ENCODE data around the gene ANTXR1. TPM values are rescaled to one million over a fixed set of nuclear protein-coding genes. Genes with fewer than 3 reads are reported as not detected.

ANTXR1 gene
- total RNA-seq, 1 experiment from 2014 or later, result 33.1 TPM

GRCh38 chr2:69022548-69022947, 9.6 kb downstream of the ANTXR1 start:
- Mint-ChIP-seq H3K4me1 (ENCODE audit: insufficient read depth, unreplicated experiment) (peaks cover 22% of the 10 kb centered on the region), H3K36me3 (ENCODE audit: insufficient read depth, unreplicated experiment) (no peaks in the 10 kb centered on the region), H3K4me3 (ENCODE audit: unreplicated experiment) (no peak overlapping the region), H3K27ac (ENCODE audit: low read depth, unreplicated experiment) (no peak overlapping the region), H3K27me3 (ENCODE audit: insufficient read depth, unreplicated experiment) (no peaks in the 10 kb centered on the region), H3K9me3 (ENCODE audit: unreplicated experiment) (no peaks in the 10 kb centered on the region)
- BruUV-seq (replicated peaks), result no TSS peak
- POLR2A ChIA-PET, result interaction anchor here (1.0 to 1.4 kb wide), 3 partner anchors 8 to 39 kb away, joined by 3 to 4 read pairs (median 3); partner anchors contain the start of gene ANTXR1
- DNase-seq (ENCODE audit: unreplicated experiment), result peak; percentile 84
- CTCF ChIA-PET, result interaction anchor here (0.8 to 1.5 kb wide), 2 partner anchors 79 to 278 kb away, joined by 3 read pairs; no protein-coding TSS in a partner anchor
- intact Hi-C loops (cut with micrococcal nuclease), result loop anchor here (10.0 kb wide), 1 partner anchor 692 kb away; no protein-coding TSS in a partner anchor
- no peak for TF ChIP-seq CTCF (IDR thresholded peaks at IDR 0.05; ENCODE audit: unreplicated experiment)

GRCh38 chr2:69023236-69023635, 10.3 kb downstream of the ANTXR1 start:
- no peak for DNase-seq (ENCODE audit: unreplicated experiment)
- H3K9me3 Mint-ChIP-seq (ENCODE audit: unreplicated experiment), result no peaks in the 10 kb centered on the region
- H3K4me1 Mint-ChIP-seq (ENCODE audit: insufficient read depth, unreplicated experiment), result peaks cover 18% of the 10 kb centered on the region
- BruUV-seq (replicated peaks), result no TSS peak
- POLR2A ChIA-PET, result interaction anchor here (1.0 to 1.4 kb wide), 4 partner anchors 9 to 39 kb away, joined by 3 to 4 read pairs (median 3); partner anchors contain the start of gene ANTXR1
- no peak overlapping the region for H3K27ac Mint-ChIP-seq (ENCODE audit: low read depth, unreplicated experiment)
- intact Hi-C loops (cut with micrococcal nuclease), result loop anchor here (10.0 kb wide), 1 partner anchor 692 kb away; no protein-coding TSS in a partner anchor
- no peaks in the 10 kb centered on the region for H3K27me3 Mint-ChIP-seq (ENCODE audit: insufficient read depth, unreplicated experiment)
- TF ChIP-seq CTCF (IDR thresholded peaks at IDR 0.05; ENCODE audit: unreplicated experiment), result no peak
- H3K4me3 Mint-ChIP-seq (ENCODE audit: unreplicated experiment), result no peak overlapping the region
- CTCF ChIA-PET, result interaction anchor here (1.5 kb wide), 1 partner anchor 277 kb away, joined by 3 read pairs; no protein-coding TSS in a partner anchor
- H3K36me3 Mint-ChIP-seq (ENCODE audit: insufficient read depth, unreplicated experiment), result no peaks in the 10 kb centered on the region

GRCh38 chr2:69026026-69026425, 13.0 kb downstream of the ANTXR1 start:
- H3K4me3 Mint-ChIP-seq (ENCODE audit: unreplicated experiment), result no peak overlapping the region
- CTCF ChIA-PET, result interaction anchor here (0.6 to 1.2 kb wide), 8 partner anchors 12 to 690 kb away, joined by 3 to 4 read pairs (median 3); no protein-coding TSS in a partner anchor
- no peak overlapping the region for H3K27ac Mint-ChIP-seq (ENCODE audit: low read depth, unreplicated experiment)
- H3K9me3 Mint-ChIP-seq (ENCODE audit: unreplicated experiment), result no peaks in the 10 kb centered on the region
- intact Hi-C loops (cut with micrococcal nuclease), result loop anchor here (1.0 to 10.0 kb wide), 2 partner anchors 281 to 689 kb away; no protein-coding TSS in a partner anchor
- POLR2A ChIA-PET, result no interaction called here
- peak; percentile 59 for TF ChIP-seq CTCF (IDR thresholded peaks at IDR 0.05; ENCODE audit: unreplicated experiment)
- no peaks in the 10 kb centered on the region for H3K27me3 Mint-ChIP-seq (ENCODE audit: insufficient read depth, unreplicated experiment)
- H3K4me1 Mint-ChIP-seq (ENCODE audit: insufficient read depth, unreplicated experiment), result peaks cover 5% of the 10 kb centered on the region
- DNase-seq (ENCODE audit: unreplicated experiment), result peak; percentile 75
- BruUV-seq (replicated peaks), result no TSS peak
- H3K36me3 Mint-ChIP-seq (ENCODE audit: insufficient read depth, unreplicated experiment), result no peaks in the 10 kb centered on the region

GRCh38 chr2:69026691-69027459, 13.9 kb downstream of the ANTXR1 start:
- DNase-seq (ENCODE audit: unreplicated experiment), result no peak
- Mint-ChIP-seq H3K27me3 (ENCODE audit: insufficient read depth, unreplicated experiment) (no peaks in the 10 kb centered on the region), H3K4me1 (ENCODE audit: insufficient read depth, unreplicated experiment) (peaks cover 5% of the 10 kb centered on the region), H3K4me3 (ENCODE audit: unreplicated experiment) (no peak overlapping the region), H3K36me3 (ENCODE audit: insufficient read depth, unreplicated experiment) (no peaks in the 10 kb centered on the region), H3K27ac (ENCODE audit: low read depth, unreplicated experiment) (no peak overlapping the region), H3K9me3 (ENCODE audit: unreplicated experiment) (no peaks in the 10 kb centered on the region)
- TF ChIP-seq CTCF (IDR thresholded peaks at IDR 0.05; ENCODE audit: unreplicated experiment), result no peak
- CTCF ChIA-PET, result interaction anchor here (0.6 to 1.2 kb wide), 7 partner anchors 12 to 689 kb away, joined by 3 to 4 read pairs (median 3); no protein-coding TSS in a partner anchor
- intact Hi-C loops (cut with micrococcal nuclease), result loop anchor here (1.0 to 10.0 kb wide), 2 partner anchors 280 to 688 kb away; no protein-coding TSS in a partner anchor
- BruUV-seq (replicated peaks), result no TSS peak
- POLR2A ChIA-PET, result interaction anchor here (0.7 kb wide), 1 partner anchor 36 kb away, joined by 3 read pairs; no protein-coding TSS in a partner anchor
